Middle frontal gyrus (tissue), 1 donor: Measurements from ENCODE around the gene SERPINA9.
"Not testable (repeated sequence)": the region's sequence is repeated elsewhere in the genome, so short reads cannot be mapped to it uniquely, and the experiment has no call there.

Experiments used
- DNase-seq: peaks from one replicate; pipeline ENCODE4 v3.0.0-alpha.2; 2015; ENCODE audit warnings: low spot score; ENCODE audit errors: extremely low spot score

SERPINA9 gene

DNA sequence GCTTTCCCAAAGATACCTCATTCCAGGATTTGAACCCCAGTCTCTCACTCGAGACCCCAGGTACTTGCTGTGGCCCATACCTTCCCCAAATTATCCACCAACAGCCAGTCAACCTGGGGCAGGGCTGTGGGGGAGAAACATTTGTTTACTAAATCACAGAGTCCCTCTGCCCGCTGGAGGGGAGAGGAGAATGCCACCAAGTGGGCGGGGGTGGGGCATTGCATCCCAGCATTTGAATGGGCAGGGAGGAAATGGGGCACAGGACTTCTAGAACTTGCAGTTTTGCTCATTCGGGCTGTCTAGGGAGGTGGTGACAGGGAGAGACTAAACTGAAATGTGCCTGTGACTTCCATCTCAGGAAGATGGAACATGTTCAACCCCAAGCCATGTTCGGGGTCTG, 10.9 kb upstream of the SERPINA9 start:
- DNase-seq, result no peak

DNA sequence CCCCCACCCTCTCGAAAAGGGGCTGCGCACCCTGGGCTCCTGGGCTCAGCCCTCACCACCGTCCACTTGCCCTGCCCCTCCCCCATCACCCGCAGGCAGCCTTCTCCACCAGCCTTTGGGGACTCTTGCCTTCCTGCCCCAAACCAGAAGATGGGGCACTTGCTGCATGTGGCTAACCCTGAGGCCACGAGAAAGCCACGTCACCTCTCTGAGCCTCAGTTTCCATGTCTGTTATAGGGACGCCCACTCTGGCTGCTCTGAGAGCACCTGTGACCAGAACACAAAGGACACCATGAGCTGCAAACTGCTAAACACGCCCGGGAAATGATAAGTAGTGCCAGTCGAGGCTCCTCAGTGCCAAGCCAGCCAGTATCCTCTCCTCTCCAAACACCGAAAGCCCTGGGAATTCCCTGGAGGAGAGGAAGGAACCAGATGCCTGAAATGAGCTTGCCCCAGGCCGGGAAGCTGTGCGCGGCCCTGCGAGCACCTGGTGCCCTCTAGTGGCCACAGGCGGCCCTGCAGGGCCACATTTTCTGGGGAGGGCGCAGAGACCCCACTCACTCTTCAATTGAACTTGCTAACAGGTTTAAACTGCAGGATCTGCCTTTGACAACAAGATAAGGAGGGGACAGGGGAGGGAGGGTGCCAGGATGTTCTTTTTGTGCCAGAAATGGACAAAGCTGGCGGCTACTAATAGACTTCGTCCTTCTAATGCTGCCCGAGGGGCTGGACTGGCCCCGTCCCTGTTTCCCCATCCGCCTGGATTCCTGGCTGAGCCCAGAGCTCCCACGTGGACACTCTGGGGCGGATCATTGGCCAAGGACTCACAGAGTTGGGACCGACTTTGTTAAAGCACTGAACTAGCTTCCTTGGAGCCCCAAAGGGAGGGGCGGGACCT, 10.2 kb upstream of the SERPINA9 start:
- no peak for DNase-seq

DNA sequence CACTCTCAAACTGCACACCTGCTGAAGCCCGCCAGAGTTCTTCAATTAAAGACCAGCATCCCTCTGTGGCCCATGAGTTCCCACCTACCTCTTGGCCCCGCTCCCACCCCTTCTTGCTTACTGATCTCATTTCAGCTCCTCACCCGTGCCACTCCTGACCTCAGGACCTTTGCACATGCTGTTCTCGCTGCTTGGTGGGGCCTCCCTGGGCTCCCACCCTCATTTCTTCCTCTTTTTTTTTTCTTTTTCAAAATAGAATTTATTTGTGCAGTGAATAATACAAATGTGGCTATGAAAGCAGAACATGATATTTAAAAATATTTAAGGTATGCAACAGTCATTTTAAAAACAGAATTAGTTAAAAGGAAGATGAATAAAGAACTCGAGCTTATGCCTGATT, 8.5 kb upstream of the SERPINA9 start:
- DNase-seq, result no peak

DNA sequence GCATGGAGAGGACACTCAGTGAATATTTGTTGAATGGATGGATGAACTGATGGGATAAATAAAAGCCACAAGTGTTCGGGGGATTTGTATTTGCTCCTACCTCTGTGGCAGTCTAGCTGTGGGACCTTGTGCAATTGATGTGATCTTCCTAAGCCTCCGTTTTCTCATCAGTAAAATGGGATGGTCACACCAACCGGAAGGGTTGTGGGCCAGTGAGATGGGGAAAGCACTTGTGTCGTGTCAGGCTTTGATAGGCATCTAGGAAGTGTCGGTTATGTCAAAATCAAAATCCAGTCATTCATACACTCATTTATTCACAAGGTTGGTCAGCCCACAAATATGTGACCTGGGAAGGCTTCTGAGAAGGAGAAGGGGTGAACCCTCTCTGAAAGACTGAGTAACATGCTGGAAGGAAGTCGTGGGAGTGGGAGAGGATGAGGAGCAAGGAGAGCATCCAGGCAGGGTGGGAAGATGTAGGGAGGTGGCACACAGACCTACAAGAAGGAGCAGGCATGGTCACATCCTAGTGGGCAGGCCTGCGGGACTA, 7.8 kb upstream of the SERPINA9 start:
- DNase-seq, result no peak

DNA sequence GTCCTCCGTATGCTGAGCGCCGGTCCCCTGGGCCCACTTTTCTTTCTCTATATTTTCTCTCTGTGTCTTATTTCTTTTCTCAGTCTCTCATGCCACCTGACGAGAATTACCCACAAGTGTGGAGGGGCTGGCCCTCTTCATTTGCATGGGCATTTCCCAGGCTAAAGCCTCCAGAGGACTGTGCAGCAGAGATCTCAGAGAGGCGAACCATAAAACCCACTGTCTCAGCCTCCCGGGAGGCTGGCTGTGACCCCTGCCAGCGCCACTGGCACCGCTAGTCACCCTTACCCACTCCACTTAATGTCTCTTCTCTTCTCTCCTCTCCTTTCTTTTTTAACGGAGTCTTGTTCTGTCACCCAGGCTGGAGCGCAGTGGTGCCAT, 7.1 kb upstream of the SERPINA9 start:
- no peak for DNase-seq

DNA sequence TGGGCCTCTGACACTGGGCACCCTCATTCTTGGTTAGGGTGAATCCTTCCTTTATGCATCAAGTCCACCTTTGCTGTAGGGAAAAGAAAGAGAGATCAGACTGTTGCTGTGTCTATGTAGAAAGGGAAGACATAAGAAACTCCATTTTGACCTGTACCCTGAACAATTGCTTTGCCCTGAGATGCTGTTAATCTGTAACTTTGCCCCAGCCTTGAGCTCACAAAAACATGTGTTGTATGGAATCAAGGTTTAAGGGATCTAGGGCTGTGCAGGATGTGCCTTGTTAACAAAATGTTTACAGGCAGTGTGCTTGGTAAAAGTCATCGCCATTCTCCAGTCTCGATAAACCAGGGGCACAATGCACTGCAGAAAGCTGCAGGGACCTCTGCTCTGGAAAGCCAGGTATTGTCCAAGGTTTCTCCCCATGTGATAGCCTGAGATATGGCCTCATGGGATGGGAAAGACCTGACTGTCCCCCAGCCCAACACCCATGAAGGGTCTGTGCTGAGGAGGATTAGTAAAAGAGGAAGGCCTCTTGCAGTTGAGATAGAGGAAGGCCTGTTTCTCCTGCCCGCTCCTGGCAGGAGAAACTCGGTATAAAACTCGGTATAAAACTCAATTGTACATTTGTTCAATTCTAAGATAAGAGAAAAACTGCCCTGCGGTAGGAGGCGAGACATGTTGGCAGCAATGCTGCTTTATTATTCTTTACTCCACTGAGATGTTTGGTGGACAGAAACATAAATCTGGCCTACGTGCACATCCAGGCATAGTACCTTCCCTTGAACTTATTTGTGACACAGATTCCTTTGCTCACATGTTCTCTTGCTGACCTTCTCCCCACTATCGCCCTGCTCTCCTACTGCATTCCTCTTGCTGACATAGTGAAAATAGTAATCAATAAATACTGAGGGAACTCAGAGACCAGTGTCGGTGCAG, 6.4 kb upstream of the SERPINA9 start:
- not testable (repeated sequence) for DNase-seq

DNA sequence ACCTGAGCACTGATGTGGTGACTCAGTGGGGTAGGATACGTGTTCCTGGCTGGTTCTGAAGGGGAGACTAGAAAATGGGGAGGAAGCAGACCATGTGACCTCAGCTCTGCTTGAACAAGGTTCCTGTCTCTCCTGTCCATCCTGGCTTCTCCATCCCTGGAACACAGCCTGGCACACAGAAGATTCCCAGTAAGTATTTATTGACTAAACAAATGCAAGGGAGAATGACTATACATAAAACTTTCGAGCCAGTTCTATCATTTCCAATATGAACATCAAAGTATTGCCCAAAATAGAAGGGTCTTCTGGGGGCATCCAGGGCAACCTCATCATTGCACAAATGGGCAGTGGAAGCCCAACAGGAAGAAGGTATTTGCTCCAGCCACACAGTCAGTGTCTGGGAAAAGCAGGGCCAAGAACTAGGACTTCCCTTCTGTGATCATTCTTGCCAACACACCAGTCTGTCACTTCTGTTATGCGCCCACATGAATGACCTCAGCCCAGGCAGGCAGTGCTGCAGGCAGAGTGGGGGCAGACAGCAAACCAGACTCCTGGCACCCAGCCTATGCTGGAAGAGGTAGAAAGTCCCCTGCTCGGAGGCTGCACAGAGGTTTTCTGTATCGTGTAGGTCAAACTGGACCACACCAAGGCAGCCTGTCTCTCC, 5.6 kb upstream of the SERPINA9 start:
- no peak for DNase-seq

DNA sequence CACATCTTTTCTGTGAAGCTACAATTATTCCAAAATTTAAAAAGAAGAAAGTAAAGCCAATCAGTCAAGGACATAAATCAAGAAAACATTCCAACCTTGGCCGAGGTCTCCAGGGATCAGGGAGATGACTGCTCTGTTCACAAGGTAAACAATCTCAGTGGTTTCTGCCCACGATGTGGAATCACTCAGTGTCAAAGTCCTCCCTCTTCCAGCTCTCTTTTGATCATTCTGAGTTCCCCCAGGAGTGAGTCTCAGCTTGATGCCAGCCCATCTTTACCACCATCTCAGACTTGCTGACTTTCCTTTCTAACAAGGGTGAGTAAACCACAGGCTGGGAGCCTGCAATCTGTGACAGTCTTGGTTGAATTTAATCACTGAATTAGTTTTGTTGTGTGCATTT, 4.8 kb upstream of the SERPINA9 start:
- no peak for DNase-seq

DNA sequence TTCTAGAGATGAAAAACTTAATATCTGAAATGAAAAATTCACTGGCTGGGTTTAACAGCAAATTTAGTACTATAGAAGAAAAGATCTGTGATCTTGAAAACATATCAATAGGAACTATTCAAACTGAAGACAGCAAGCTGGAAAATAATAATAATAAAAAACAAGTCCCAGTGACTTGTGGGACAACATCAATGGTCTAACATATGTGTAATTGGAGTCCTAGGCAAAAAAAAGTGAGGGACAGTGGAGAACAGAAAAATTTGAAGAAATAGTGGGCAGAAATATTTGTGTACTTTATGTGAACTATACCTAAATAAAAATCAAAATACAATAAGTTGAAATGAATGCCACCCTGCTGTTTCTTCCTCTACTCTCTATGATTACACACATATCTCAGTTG, 2.4 kb upstream of the SERPINA9 start:
- DNase-seq, result no peak

DNA sequence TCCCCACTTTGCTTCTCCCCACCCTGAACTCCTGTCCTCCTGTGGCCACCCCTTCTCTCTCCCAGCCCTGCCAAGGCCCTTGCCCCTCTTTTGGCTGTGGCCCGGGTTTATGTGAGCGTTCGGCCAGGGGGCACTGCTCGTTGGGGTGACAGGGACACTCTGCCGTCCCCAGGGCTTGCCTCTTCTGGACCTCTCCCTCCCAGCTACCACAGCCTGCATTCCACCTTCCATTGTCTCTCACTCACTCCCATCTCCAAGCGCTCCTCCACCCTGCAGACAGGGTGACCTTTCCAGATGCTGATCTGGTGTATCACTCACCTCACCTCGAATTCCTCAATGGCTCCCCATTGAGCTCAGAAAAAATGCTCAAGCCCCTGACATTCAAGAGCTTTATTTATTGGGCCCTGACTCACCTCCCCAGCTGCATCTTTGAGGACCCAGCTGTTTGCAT, 1.4 kb downstream of the SERPINA9 start:
- no peak for DNase-seq

DNA sequence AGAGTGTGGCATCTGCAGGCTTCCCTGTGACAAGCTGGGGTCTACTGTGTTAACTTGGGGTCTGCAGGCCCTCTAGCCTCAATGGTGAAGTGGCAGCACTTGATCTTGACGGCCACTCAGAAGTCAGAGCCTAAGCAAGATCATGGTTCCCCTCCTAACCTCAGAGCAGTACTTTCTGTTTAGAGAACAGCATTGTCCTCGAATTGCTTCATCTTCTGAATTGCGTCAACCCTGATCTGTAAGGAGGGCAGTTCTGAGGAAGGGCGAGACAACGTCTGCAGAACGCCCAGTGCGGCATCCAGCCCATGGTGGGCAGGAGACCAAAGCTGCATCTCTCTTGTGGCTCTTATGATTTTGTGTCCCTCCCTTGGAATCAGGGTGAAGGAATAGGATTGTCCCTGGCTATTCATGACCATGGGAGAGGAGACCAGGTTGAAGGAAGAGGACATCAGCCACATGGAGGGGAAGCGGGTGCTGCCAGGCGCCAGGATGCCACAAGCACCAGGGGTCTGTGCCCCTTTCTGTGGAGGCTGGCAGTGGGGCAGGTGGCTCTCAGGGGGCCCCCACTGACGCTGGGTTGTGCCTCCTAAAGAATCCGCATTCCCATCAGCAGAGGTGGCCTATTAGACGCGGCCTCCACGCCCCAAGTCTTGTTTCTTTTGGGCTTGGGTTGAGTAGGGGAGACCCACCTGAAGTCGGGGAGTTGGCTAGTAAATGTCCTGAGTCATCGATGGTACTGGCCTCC, 2.2 kb downstream of the SERPINA9 start:
- no peak for DNase-seq

DNA sequence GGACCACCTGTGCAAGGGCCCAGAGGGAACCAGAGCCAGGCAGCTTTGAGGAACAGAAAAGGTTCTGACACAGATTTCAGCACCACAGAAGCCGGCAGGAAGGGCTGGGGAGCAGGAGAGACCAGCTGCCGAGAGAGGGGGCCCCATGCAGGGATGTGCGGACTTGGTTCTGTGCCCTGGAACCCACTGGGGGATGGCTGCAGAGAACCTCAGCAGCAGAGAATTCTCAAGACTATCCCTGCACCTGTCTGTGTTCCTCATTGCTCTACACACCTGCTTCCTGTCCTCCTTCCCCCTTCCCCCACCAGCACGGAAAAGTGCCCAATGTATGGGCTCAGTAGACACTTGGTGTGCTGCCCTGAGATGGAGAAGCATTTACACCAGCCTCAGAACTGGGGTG, 3.2 kb downstream of the SERPINA9 start:
- DNase-seq, result no peak

DNA sequence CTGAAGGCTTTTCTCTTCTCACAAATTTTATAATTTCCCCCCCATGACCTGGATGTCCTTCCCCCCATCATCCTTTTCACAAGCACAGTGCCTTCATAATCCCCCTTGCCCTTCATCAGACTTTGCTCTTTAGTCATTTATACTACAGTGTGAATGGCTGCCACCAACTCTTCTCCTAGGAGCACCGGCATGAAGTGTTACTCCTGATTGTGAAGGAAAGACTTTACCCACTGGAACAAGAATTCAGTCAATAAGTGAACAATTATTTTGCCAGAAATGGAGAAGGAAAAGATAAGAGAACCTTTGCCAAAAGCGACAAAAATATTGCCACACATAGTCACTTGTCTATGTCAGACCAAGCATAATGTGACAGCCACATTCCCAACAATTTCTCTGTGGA, 5.0 kb downstream of the SERPINA9 start:
- DNase-seq, result no peak

DNA sequence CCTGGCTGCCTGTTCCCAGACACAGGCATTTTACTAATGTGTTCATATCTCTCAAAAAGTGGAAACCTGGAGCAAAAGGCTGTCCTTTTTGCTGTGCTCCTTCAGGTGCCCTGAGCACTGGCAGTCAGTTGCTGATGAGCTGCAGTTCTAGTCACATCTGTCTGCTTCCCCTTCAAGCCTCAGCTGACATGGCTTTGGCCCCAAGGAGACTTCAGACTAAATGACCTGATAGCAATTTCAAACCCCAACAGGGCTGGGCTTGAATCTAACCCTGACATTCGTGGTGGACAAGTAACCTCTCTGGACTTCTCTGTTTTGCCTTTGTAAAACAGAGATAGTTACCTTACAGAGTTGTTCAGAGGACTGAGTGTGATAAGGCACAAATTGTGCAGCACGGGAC, 5.7 kb downstream of the SERPINA9 start:
- DNase-seq, result no peak

DNA sequence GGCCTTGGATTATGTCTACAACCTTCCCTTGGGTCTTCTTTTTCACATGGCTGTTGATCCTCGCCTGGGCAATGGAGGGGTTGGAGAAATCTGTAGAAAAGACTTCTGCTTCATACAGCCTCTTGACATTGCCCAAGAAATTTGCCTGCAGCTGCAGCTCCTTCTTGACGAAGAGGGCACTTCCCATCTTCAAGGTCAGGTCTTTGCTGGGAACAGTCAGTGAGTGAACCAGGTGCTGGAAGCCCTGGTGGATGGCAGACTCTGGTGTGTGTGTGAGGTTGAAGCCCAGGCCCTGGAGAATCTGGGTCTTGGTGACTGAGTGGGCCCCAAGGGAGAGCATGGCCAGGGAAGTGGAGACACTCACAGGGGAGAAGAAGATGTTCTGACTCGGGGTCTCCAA, 6.7 kb downstream of the SERPINA9 start:
- DNase-seq, result no peak

DNA sequence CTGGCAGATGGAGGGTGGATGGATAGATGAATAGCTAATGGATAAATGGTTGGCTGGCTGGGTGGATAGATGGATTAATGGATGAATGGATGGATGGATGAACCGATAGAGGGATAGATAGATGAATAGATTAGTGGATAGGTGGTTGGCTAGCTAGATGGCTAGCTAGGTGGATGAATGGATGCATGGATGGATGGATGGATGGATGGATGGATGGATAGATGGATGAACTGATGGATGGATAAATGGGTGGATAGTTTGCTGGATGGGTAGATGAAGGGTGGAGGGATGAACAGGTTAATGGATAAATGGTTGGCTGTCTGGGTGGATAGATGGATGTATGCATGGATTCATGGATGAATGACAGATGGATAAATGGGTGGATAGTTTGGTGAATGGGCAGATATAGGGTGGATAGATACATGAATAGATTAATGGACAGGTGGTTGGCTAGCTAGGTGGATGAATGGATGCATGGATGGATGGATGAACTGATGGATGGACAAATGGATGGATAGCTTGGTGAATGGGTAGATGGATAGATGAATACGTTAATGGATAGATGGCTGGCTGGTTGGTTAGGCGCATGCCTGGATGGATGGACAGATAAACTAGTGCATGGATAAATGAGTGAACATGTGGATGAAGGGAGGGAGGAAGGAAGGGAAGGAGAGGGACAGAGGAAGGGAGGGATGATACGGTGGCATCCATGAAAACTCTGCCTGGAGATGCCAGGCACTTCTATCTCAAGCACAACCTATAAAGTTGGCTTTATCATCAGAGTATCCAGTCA, 8.1 kb downstream of the SERPINA9 start:
- DNase-seq, result no peak

DNA sequence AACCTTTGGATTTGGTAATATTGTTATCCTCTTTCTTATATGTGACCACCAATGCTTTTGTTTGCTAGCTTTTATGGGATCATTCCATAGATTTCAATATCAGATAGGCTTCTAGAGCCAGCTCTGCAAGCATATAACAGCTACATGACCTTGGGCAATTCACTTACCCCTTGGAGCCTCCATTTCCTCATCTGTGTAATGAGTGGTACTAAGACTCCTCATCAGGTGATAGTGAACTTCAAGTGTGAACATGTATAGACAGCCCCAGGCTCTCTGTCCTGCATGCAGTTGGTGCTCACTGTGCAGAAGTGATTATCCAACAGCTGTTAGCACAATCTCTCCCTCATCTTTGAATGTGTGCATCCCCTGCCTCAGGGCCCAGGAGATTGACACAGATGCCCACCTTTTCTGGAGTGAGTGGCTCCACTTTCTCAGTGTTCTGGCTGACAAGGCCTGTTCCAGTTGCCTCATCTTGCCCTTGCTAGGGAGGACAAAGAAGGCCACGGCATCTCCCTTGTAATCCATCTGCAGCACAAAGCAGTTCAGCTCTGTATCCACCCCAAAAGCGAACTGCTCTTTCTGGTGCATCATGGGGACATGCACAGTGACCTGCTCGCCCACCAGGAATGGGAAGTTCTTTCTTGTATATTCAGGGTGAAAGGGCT, 9.2 kb downstream of the SERPINA9 start:
- DNase-seq, result no peak

DNA sequence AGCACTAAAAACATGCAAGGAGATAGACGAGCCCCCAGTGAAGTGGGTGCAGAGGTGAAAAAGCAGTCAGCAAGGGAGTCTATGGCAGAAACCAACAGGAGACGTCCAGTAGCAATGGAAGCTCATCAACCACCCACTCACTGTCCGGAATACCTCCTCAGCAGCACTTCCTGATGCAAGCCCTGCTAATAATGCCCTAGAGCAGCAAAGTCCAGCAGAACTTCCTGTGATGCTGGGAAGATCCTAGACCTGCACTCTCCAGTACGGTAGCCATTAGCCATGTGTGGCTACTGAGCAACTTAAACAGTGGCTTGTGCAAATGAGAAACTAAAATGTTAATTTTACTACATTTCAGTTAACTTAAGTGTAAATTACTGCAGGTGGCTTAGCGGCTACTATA, 11.0 kb downstream of the SERPINA9 start:
- DNase-seq, result no peak

DNA sequence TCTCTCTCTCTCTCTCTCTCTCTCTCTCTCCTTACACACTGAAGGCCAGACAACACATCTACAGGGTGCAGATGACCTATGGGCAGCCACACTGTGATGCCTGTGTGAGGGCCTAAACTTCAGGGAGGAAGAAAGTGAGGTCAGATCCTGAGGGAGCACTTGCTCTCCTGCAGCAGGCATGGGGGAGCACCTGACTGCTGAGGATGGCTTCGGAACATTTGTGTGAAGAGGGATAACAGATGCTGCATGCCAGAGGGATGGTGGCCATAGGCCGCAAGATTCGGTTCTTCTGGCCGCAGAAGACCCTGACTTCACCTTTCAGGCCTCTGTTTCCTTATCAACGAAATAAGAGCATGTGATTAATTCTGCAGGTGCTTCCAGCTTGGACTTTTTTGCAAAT, 11.7 kb downstream of the SERPINA9 start:
- DNase-seq, result no peak
